Measurements from ENCODE around the gene PLOD1.
"Not testable (repeated sequence)": the region's sequence is repeated elsewhere in the genome, so short reads cannot be mapped to it uniquely, and the experiment has no call there.

- TF ChIP-seq CTCF, POLR2A (IDR thresholded peaks at IDR 0.05): not testable (repeated sequence)
These were observed 40.0 kb upstream of the PLOD1 start for GRCh38 chr1:11894501-11894900.

All from uterus (tissue), 2 donors.